GM12891 (cell line): ENCODE measurements around the gene DGCR8.

Experiments
- PAX5 ChIP-seq: IDR thresholded peaks from 2 replicates; pipeline ENCODE4 v1.6.1; 2011; ENCODE audit warnings: low read length, moderate library complexity, mild to moderate bottlenecking; ENCODE audit not compliant: insufficient read depth, severe bottlenecking
- POLR2A ChIP-seq: IDR thresholded peaks from 2 replicates; pipeline ENCODE4 v1.6.1; 2011; ENCODE audit warnings: low read depth, low read length, control low read depth
- POLR2AphosphoS5 ChIP-seq: IDR thresholded peaks from 2 replicates; pipeline ENCODE4 v1.6.1; 2011; ENCODE audit warnings: low read depth, low read length, control low read depth
- TAF1 ChIP-seq: IDR thresholded peaks from 2 replicates; pipeline ENCODE4 v1.6.1; 2011; ENCODE audit warnings: low read depth, low read length, control low read depth

DNA sequence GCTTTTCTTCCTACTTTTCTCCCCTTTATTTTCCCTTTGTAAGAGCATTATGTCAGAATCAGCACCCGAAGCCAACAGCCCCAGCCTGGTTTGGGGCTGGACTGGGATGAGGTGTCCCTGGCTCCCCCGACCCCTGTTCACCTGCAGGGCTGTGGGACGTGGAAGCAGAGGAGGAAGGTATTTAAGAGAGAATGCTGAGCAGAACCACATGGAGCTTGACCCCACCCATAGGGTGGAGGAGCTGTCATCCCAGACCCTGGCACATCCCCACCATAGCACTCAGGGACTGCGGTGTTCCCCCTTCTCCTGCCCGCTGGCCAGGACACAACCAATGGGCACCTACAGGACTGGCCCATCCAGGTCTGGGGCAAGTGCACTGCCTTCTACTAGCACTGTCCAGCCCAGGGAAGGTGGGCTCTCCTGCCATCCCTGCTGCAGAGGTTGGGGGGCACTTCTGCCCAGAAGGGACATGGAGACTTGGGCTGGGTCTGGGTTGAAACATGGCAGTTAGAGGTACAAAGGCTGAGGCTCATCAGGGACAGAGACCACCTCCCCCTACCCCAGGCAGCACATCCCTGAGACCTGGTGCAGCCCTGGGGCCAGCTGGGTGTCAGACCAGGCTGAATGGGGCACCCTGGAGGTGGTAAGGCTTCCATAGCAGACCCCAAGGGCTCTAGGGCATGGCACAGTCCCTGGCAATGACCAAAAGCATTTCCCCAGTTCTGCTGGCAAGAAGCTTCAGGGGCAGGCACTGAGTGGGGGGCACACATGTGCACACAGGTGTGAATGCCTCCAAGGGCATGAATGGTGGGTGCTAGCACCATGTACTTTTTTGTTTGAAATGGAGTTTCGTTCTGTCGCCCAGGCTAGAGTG is 39.5 kb upstream of the DGCR8 start:
- no peak for TF ChIP-seq TAF1
- TF ChIP-seq POLR2AphosphoS5, result no peak
- no peak for TF ChIP-seq POLR2A
- TF ChIP-seq PAX5, result no peak
